HK-2 (cell line): Measurements from ENCODE around the gene MIPOL1.
"Not testable (repeated sequence)": the region's sequence is repeated elsewhere in the genome, so short reads cannot be mapped to it uniquely, and the experiment has no call there.

Source experiments
- DNase-seq: peaks from one replicate; pipeline ENCODE4 v3.0.0-alpha.2; 2018; ENCODE audit not compliant: unreplicated experiment

Gene MIPOL1

DNA sequence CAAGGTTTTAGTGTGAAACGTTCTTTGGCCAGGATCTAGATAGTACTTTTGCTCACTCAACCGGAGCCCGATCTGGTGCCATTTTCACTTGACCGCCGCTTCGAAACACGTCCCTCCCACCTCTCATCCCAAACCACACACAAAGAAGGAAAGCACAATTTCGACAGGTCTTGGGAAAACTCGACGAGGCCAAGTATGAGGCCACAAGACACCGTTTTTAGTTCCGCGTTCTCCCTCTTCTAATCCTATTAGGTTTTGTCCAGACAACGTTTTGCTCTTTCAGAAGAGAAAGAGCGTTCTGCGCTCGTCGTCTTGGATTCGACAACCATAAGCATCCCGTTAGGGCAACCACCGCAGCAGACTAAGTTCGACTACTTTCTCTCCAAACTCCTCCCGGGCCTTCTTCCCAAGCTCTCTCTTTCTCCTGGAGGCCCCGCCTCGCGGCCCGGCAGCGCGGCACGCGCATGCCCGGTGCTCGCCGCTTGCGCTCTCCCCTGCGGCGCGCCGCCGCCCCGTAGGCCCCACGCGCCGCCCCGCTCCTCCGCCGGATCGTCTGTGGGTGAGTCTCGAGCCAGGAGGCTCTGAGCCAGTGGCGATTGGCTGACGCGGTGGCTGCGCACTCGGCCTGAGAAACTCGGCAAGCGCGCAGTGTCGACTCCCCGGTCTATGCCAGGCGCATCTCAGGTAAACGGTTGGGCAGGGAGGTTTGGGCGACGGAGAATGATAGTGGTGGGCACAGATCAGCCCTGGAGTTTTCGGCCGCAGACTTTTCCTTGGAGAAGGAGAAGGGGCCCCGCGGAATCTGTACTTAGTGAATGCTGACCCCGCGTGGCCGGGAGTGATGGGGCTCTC, at the start of gene MIPOL1:
Gene MIPOL1, plus strand, starts transcription at position 517 of the 852 bp plus-strand sequence. CDS start 49,952 bp downstream, outside the sequence.
- peak; percentile 88 for DNase-seq

GRCh38 chr14:37150414-37150813, 47.3 kb upstream of the MIPOL1 start:
- DNase-seq, result no peak

GRCh38 chr14:37153005-37153404, 44.7 kb upstream of the MIPOL1 start:
- DNase-seq, result no peak

- DNase-seq, result no peak
These were observed 44.3 kb upstream of the MIPOL1 start for GRCh38 chr14:37153483-37153882.

DNA sequence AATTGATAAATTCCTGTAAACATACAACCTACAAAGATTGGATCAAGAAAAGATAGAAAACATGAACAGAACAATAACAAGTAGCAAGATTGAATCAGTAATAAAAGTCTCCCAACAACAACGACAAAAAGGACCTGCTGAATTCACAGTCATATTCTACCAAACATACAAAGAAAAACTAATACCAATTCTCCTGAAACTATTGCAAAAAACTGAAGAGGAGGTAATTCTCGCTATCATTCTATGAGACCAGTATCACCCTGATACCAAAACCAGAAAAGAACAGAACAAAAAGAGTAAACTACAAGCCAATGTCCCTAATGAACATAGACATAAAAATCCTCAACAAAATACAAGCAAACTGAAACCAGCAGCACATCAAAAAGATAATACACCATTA, 39.8 kb upstream of the MIPOL1 start:
- no peak for DNase-seq

DNA sequence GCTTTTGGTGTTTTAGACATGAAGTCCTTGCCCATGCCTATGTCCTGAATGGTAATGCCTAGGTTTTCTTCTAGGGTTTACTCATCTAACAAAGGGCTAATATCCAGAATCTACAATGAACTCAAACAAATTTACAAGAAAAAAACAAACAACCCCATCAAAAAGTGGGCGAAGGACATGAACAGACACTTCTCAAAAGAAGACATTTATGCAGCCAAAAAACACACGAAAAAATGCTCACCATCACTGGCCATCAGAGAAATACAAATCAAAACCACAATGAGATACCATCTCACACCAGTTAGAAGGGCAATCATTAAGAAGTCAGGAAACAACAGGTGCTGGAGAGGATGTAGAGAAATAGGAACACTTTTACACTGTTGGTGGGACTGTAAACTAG, 35.4 kb upstream of the MIPOL1 start:
- DNase-seq, result not testable (repeated sequence)

DNA sequence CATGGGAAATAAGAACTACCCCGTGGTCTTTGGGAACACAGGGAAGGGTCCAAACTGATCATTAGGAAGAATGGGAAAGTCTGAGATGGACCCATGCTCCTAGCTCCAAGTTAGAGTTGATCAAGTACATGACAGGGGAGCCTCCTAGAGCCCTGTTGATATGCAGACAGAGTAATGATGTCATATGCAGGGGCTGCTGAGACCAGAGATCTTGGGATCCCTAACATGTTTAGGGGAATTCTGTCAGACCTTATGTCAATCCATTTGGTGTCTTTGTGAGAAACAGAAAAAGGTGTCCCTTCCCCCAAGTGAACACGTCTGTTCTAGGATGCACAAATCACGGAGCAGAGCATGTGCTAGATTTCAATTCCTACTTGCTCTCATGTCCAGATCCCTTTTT, 31.9 kb upstream of the MIPOL1 start:
- DNase-seq, result no peak

DNA sequence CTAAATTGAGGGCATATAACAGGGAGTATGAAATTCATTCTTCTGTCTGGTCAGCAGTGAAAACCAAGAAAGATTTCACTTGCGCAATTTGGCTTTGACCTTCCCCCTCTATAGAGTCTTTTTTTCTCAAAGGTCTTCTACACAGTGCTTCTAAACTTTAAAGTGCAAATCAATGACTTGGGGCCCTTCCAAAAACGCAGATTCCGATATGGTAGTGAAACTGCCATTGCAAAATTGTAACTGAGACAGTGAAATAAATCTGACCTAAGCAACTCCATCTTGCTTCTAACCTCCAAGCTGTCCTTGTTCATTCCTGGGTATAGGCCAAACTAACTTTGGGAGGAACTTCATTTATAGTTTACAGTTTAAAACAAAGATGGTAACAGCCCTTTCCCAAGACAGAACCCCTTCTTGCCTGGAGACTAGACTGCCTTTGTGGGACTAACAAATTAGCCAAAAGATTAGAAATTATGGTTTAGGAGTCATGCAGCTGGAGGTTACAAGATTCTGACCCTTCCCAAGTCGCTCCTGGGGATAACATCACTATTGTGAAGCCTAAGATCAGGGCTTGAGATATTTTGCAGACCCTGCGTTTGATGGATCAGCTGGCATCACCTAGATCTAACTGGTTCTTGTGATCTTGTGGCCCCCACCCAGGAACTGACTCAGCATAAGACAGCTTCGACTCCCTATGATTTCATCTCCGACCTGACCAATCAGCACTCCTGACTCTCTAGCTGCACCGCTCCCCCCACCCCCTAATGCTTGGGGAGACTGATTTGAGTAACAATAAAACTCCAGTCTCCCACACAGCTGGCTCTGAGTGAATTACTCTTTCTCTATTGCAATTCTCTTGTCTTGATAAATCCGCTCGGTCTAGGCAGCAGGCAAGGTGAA, 30.3 kb upstream of the MIPOL1 start:
- no peak for DNase-seq

GRCh38 chr14:37168721-37169120, 29.0 kb upstream of the MIPOL1 start:
- DNase-seq, result no peak

DNA sequence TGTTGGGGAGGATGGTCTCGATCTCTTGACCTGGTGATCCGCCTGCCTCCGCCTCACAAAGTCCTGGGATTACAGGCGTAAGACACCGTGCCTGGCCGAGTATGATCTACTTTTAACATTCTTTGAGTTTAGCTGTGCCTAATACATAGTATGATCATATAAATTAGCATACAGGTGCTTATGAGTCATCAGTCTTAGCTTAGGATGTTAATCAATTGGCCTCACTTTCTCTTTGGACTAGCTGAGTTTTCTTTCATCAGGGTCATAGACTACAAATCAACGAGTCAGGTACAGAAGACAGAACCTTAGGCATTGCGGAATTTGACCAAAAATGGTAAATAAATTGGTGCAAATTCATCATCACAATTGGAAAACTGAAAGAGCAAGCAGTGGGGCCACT, 27.5 kb upstream of the MIPOL1 start:
- DNase-seq, result no peak

GRCh38 chr14:37170993-37171392, 26.7 kb upstream of the MIPOL1 start:
- DNase-seq, result no peak

DNA sequence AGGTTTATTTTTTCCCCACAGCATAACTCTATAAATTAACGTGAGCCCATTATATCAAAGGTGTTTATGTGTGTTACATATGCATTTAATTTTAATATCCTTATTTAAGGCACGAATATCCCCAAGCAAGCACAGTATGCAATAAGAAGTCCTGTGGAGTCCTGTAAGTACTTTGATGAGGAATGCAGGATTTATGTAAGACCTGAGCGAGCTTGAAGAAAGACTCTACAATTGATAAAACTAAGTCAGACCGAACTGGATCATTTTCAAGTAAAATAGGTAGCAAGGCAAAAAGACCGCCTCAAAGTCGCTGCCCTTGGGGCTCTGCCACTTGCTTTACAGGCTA, 26.1 kb upstream of the MIPOL1 start:
- no peak for DNase-seq

DNA sequence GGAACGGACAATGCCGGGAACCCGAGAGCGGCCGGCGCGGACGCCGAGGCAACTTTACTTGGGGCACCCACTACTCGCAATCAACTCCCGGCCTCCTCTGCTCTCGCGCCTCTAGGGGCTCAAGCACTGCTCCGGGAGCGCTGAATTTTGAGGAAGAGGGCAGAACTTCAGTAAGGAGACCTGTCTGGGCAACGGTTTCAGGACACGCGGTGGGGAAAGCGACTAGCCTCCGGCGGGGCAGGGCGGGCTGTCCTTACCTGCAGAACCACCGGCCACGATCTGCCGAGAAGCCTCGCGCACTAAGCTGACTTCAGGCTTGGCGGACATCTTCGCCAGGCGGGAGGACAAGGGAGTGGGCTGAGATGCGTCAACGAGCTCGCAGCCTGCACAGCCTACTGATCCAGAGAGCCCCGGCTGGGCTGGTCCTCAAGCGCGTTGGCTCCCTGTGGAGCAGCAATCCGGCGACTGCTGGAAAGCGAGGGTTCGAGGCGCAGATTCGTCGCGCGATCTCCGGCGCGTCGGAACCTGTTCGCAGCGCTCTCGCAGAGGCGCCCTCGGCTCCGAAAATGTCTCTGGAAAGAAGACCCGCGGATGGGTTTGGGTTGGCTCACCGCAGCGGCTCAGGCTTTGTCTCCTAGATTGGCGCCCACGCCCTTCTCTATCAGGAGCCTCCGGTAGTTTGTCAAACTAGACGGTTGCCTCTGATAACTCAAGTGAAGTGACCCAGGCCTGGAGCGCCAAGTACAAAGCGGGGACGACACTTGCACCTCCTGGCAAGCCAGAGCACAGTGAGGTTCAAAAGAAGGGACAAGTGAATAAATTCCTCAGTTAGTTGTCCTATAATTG, 25.5 kb upstream of the MIPOL1 start, which contains the start of gene SLC25A21:
Gene SLC25A21, minus strand, starts transcription at position 583 of the 846 bp plus-strand sequence.
- peak; percentile 85 for DNase-seq

- no peak for DNase-seq
These were observed 24.7 kb upstream of the MIPOL1 start for GRCh38 chr14:37172936-37173614.

DNA sequence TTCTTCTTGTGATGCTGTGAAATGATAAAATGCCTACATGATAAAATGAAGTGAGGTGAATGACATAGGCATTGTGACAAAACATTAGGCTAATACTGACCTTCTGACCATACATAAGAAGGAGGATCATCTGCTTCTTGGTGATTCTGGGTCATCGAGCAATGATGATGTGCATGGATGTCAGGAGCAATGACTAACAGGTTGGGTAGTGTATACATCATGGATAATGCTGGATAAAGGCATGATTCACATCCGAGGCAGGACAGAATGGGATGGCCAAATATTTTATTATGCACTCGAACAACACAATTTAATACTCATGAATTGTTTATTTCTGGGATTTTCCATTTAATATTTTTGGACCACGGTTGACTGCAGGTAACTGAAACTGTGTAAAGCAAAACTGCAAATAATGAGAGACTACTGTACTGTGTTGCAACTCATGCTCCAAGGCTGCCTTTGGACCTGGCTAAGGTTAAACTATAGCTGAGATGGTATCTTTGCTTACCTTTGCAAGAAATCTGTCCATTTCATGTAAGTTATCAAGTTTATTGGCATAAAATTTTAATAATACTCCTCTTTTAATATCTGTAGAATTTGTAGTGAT, 17.7 kb upstream of the MIPOL1 start:
- DNase-seq, result no peak

GRCh38 chr14:37180886-37181285, 16.9 kb upstream of the MIPOL1 start:
- not testable (repeated sequence) for DNase-seq

DNA sequence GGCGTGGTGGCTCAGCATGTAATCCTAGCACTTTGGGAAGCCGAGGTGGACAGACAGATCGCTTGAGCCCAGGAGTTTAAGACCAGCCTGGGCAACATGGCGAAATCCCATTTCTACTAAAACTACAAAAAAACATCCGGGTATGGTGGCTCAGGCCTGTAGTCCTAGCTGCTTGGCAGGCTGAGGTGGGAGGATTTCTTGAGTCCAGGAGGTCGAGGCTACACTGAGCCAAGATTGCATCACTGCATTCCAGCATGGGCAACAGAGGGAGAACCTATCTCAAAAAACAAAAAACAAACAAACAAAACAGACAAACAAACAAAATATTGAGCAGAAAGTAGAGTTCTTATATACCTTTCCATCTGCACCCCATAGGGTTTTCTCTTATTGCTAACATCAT, 16.3 kb upstream of the MIPOL1 start:
- DNase-seq, result no peak

DNA sequence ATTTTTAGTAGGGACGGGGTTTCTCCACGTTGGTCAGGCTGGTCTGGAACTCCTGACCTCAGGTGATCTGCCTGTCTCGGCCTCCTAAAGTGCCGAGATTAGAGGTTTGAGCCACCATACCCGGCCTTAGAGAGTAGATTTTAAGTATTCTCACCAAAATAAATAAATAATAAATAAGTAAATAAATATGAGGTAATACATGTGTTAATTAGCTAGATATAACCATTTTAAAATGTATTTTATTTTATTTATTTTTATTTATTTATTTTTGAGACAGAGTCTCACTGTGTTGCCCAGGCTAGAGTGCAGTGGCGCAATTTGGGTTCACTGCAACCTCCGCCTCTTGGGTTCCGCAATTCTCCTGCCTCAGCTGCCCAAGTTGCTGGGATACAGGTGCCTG, 13.2 kb upstream of the MIPOL1 start:
- DNase-seq, result not testable (repeated sequence)

DNA sequence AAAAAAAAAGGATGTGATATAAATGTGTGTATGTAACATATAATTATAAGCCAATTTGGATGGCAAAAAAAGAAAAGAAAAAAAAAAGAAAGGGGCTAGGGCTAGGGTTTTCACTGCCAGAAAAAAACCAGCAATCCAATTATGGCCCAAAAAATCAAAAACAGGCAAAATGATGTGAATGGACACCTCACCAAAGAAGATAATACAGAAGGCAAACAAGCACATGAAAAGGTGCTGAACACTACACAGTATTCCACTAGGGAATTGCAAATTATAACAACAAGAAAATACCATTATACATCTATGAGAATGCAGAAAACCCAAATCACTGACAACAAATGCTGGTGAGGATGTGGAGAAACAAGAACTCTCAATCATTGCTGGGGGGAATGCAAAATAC, 12.1 kb upstream of the MIPOL1 start:
- DNase-seq, result no peak

DNA sequence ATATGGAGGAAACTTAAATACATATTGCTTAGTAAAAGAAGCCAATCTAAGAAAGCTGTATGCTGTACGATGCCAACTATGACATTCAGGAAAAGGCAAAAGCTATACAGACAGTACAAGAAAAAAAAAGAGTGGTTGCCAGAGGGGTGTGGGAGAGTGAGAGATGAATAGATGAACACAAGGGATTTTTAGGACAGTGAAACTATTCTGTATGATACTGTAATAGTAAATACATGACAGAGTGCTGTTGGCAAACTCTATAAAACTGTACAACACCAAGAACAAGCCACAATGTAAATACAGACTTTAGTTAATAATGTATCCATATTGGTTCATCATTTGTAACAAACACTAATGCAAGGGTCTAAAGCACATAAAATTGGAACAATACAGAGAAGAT, 10.9 kb upstream of the MIPOL1 start:
- DNase-seq, result no peak

- no peak for DNase-seq
These were observed 10.4 kb upstream of the MIPOL1 start for GRCh38 chr14:37187294-37187693.
